IMR-90 (cell line): ENCODE data around the gene TAF1L. TPM values are rescaled to one million over a fixed set of nuclear protein-coding genes. Genes with fewer than 3 reads are reported as not detected.

ENCODE experiments used
- ATAC-seq: fragments of 200-7000 bp; cut with Tn5 transposase; 2 replicates; pipeline ENCODE4 v1.9.1; 2020; ENCODE audit warnings: low read depth, mild to moderate bottlenecking, moderate library complexity
- BruUV-seq: library from RNA; stranded (reverse); fragments of 400-500 nt; replicated peaks from 2 replicates; lab custom pipeline; 2021; lab: Mats Ljungman, UMichigan
- CTCF ChIA-PET: fragments of 300-600 bp; formaldehyde crosslinking; extraction: SDS; loops from one replicate; lab custom pipeline; 2021; ENCODE audit warnings: antibody characterized with exemption; lab: Yijun Ruan, JAX
- POLR2A ChIA-PET: fragments of 300-600 bp; sonication (Branson Sonifier 250); formaldehyde crosslinking; loops from one replicate; lab custom pipeline; 2022; ENCODE audit warnings: antibody characterized with exemption; ENCODE audit not compliant: unreplicated experiment; lab: Charles Lee
- DNase-seq: peaks from one replicate; pipeline ENCODE4 v3.0.0; 2013
- H2AFZ ChIP-seq: replicated peaks from 2 replicates; pipeline ENCODE3; 2013; ENCODE audit warnings: low read length, mild to moderate bottlenecking; ENCODE audit not compliant: poor library complexity
- H2AK5ac ChIP-seq: 2 replicates; pipeline ENCODE4 v1.6.1; 2013; ENCODE audit warnings: low read depth, low read length, inconsistent platforms
- H2AK9ac ChIP-seq: replicated peaks from 2 replicates; pipeline ENCODE3; 2013; ENCODE audit warnings: mild to moderate bottlenecking, low read depth, low read length, moderate library complexity; ENCODE audit not compliant: poor library complexity
- H2BK120ac ChIP-seq: 2 replicates; pipeline ENCODE4 v1.6.1; 2013; ENCODE audit warnings: low read depth, low read length, inconsistent platforms
- H2BK15ac ChIP-seq: 3 replicates; pipeline ENCODE4 v1.6.1; 2013; ENCODE audit warnings: low read depth, low read length, inconsistent platforms
- H2BK20ac ChIP-seq: 2 replicates; pipeline ENCODE4 v1.6.1; 2013; ENCODE audit warnings: low read depth, mild to moderate bottlenecking, inconsistent platforms, low read length, moderate library complexity
- H2BK5ac ChIP-seq: 2 replicates; pipeline ENCODE4 v1.6.1; 2013; ENCODE audit warnings: mild to moderate bottlenecking, low read depth, low read length, inconsistent platforms; ENCODE audit not compliant: poor library complexity, severe bottlenecking
- H3K14ac ChIP-seq: replicated peaks from 2 replicates; pipeline ENCODE4 v1.6.1; 2013; ENCODE audit warnings: low read depth, low read length, inconsistent platforms
- H3K18ac ChIP-seq: 2 replicates; pipeline ENCODE4 v1.6.1; 2013; ENCODE audit warnings: low read depth, low read length, control low read depth
- H3K23ac ChIP-seq: 2 replicates; pipeline ENCODE4 v1.6.1; 2013; ENCODE audit warnings: low read depth, low read length, inconsistent platforms
- H3K27ac ChIP-seq: 2 replicates; pipeline ENCODE4 v1.5.1; 2013; ENCODE audit warnings: mild to moderate bottlenecking, control low read depth, low read length; ENCODE audit not compliant: insufficient read depth
- H3K27me3 ChIP-seq: 2 replicates; pipeline ENCODE4 v1.6.1; 2013; ENCODE audit warnings: low read length; ENCODE audit not compliant: control insufficient read depth, insufficient read depth
- H3K36me3 ChIP-seq: 2 replicates; pipeline ENCODE4 v1.6.1; 2013; ENCODE audit warnings: low read length, mixed read lengths; ENCODE audit not compliant: control insufficient read depth, insufficient read depth
- H3K4ac ChIP-seq: 2 replicates; pipeline ENCODE4 v1.6.1; 2013; ENCODE audit warnings: low read depth, low read length, inconsistent platforms
- H3K4me1 ChIP-seq: 2 replicates; pipeline ENCODE4 v1.6.1; 2013; ENCODE audit warnings: low read length, mixed read lengths; ENCODE audit not compliant: control insufficient read depth, insufficient read depth
- H3K4me2 ChIP-seq: 2 replicates; pipeline ENCODE4 v1.6.1; 2013; ENCODE audit warnings: low read depth, mild to moderate bottlenecking, control low read depth, low read length, moderate library complexity
- H3K4me3 ChIP-seq: 2 replicates; pipeline ENCODE4 v1.5.1; 2013; ENCODE audit warnings: low read depth, mild to moderate bottlenecking, control low read depth, low read length, moderate library complexity; ENCODE audit not compliant: insufficient read depth
- H3K56ac ChIP-seq: 2 replicates; pipeline ENCODE4 v1.6.1; 2013; ENCODE audit warnings: low read length, inconsistent platforms; ENCODE audit not compliant: insufficient read depth; ENCODE audit errors: extremely low read depth
- H3K79me1 ChIP-seq, 2 experiments: 2 replicates each; pipeline ENCODE4 v1.6.1; 2013; ENCODE audit warnings: low read length in 2 of 2, inconsistent platforms in 1 of 2, low read depth in 1 of 2
- H3K9ac ChIP-seq: 2 replicates; pipeline ENCODE4 v1.6.1; 2013; ENCODE audit warnings: low read depth, low read length, control low read depth
- H3K9me1 ChIP-seq: 2 replicates; pipeline ENCODE4 v1.6.1; 2013; ENCODE audit warnings: low read length, inconsistent platforms; ENCODE audit not compliant: insufficient read depth
- H3K9me3 ChIP-seq: 2 replicates; pipeline ENCODE4 v1.6.1; 2013; ENCODE audit warnings: low read length; ENCODE audit not compliant: control insufficient read depth, insufficient read depth
- H4K20me1 ChIP-seq: 2 replicates; pipeline ENCODE4 v1.6.1; 2013; ENCODE audit warnings: low read length, inconsistent platforms; ENCODE audit not compliant: insufficient read depth
- H4K5ac ChIP-seq: 2 replicates; pipeline ENCODE4 v1.6.1; 2013; ENCODE audit warnings: mild to moderate bottlenecking, low read depth, low read length, control low read depth
- H4K8ac ChIP-seq, 2 experiments: 2 replicates each; pipeline ENCODE4 v1.6.1; 2013; ENCODE audit warnings: low read depth in 2 of 2, low read length in 2 of 2, control low read depth in 1 of 2, inconsistent platforms in 1 of 2
- H4K91ac ChIP-seq: 2 replicates; pipeline ENCODE4 v1.6.1; 2013; ENCODE audit warnings: low read depth, low read length, inconsistent platforms; ENCODE audit not compliant: insufficient read depth
- MAFK ChIP-seq: IDR thresholded peaks from 2 replicates; pipeline ENCODE4 v1.6.1; 2012; ENCODE audit warnings: low read depth, low read length, improper control_type of control experiment
- POLR2A ChIP-seq: IDR thresholded peaks from 2 replicates; pipeline ENCODE4 v1.6.1; 2012; ENCODE audit warnings: mild to moderate bottlenecking, low read depth, low read length
- RFX5 ChIP-seq: IDR thresholded peaks from 2 replicates; pipeline ENCODE4 v1.8.0; 2012; ENCODE audit warnings: low read depth, mild to moderate bottlenecking, low read length, moderate library complexity
- WGBS, 2 experiments: methylation state at CpG; one replicate each; pipeline versions ENCODE4 v1.1.5 to v1.1.7; 2013; ENCODE audit warnings: missing lambda C conversion rate in 2 of 2; ENCODE audit not compliant: insufficient read length in 1 of 2; ENCODE audit errors: extremely low coverage in 2 of 2; 5-methylcytosine and 5-hydroxymethylcytosine counted together
- dilution Hi-C: fragments of 300-500 bp; cut with HindIII; formaldehyde crosslinking; loops from one replicate; pipeline ENCODE4 v1.14.3; 2018; ENCODE audit warnings: low sequenced_read_pairs; ENCODE audit not compliant: unreplicated experiment
- in situ Hi-C: fragments of 300-500 bp; cut with MboI; formaldehyde crosslinking; loops from 3 replicates; pipeline ENCODE4 v1.14.3; 2019; ENCODE audit warnings: low sequenced_read_pairs, inconsistent platforms, mixed read lengths
- intact Hi-C: fragments of 100-400 bp; cut with micrococcal nuclease; formaldehyde crosslinking; loops from 2 replicates; pipeline ENCODE4 v1.10.0; 2022
- polyA plus RNA-seq, 3 experiments: library from polyadenylated mRNA; depleted of rRNA; stranded (reverse); fragments of >200 nt; gene quantifications; 2 replicates each; pipeline ENCODE4 v1.2.3, GENCODE V29; 2012; ENCODE audit warnings: low replicate concordance in 1 of 3
- total RNA-seq: library from RNA; depleted of rRNA; stranded (reverse); fragments of >200 nt; gene quantifications from 2 replicates; pipeline ENCODE4 v1.2.3, GENCODE V29; 2012
- TF ChIP-seq, protein P1 (sequence below): conservative IDR thresholded peaks from 2 replicates; pipeline ENCODE4 v1.5.1; 2012; ENCODE audit warnings: mild to moderate bottlenecking, low read depth, low read length, improper control_type of control experiment

The TAF1L gene
- total and polyA plus RNA-seq, 2 of the 4 experiments (the other 2 are of a cell fraction) = not detected

GRCh38 chr9:32618261-32618660, 17.2 kb downstream of the TAF1L start:
- DNase-seq (no peak), ATAC-seq (no peak)
- H2AK9ac ChIP-seq = no peak overlapping the region
- no peak overlapping the region for H2BK120ac ChIP-seq
- H3K18ac ChIP-seq = no peak overlapping the region
- H2BK15ac ChIP-seq = no peak overlapping the region
- no peaks in the 10 kb centered on the region for H3K9me1 ChIP-seq
- H3K27me3 ChIP-seq = no peaks in the 10 kb centered on the region; the same call in 1 of the 2 replicates
- H3K4ac ChIP-seq = no peak overlapping the region
- H4K91ac ChIP-seq = no peak overlapping the region
- BruUV-seq = no TSS peak
- no peak overlapping the region for H3K4me2 ChIP-seq
- H4K8ac ChIP-seq = no peak overlapping the region
- intact Hi-C loops (no loop called here), in situ Hi-C loops (no loop called here), dilution Hi-C loops (no loop called here)
- no peak overlapping the region for H3K56ac ChIP-seq
- H3K9me3 ChIP-seq = no peaks in the 10 kb centered on the region
- no peak overlapping the region for H3K4me3 ChIP-seq
- TF ChIP-seq RFX5 = no peak
- no peak for TF ChIP-seq POLR2A
- TF ChIP-seq MAFK = no peak
- TF ChIP-seq, protein P1, sequence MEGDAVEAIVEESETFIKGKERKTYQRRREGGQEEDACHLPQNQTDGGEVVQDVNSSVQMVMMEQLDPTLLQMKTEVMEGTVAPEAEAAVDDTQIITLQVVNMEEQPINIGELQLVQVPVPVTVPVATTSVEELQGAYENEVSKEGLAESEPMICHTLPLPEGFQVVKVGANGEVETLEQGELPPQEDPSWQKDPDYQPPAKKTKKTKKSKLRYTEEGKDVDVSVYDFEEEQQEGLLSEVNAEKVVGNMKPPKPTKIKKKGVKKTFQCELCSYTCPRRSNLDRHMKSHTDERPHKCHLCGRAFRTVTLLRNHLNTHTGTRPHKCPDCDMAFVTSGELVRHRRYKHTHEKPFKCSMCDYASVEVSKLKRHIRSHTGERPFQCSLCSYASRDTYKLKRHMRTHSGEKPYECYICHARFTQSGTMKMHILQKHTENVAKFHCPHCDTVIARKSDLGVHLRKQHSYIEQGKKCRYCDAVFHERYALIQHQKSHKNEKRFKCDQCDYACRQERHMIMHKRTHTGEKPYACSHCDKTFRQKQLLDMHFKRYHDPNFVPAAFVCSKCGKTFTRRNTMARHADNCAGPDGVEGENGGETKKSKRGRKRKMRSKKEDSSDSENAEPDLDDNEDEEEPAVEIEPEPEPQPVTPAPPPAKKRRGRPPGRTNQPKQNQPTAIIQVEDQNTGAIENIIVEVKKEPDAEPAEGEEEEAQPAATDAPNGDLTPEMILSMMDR = no peak
- H4K20me1 ChIP-seq = no peaks in the 10 kb centered on the region
- no CpG with 5 or more reads among the region's 5 CpGs for WGBS, 2 experiments
- no peak overlapping the region for H2AFZ ChIP-seq
- no peak overlapping the region for H3K27ac ChIP-seq
- H3K79me1 ChIP-seq = no peaks in the 10 kb centered on the region
- H3K9ac ChIP-seq = no peak overlapping the region
- no peaks in the 10 kb centered on the region for H3K36me3 ChIP-seq
- no peak overlapping the region for H2BK5ac ChIP-seq
- POLR2A ChIA-PET = no interaction called here
- H3K4me1 ChIP-seq = no peaks in the 10 kb centered on the region
- no peak overlapping the region for H2AK5ac ChIP-seq
- H4K5ac ChIP-seq = no peak overlapping the region
- no peak overlapping the region for H2BK20ac ChIP-seq
- CTCF ChIA-PET = no interaction called here
- no peak overlapping the region for H3K14ac ChIP-seq
- H3K23ac ChIP-seq = no peak overlapping the region
